K562 (cell line): ENCODE results near the gene BPHL. TPM values are rescaled to one million over a fixed set of nuclear protein-coding genes. Genes with fewer than 3 reads are reported as not detected.
A peak's percentile ranks its signal among the peaks of the same experiment; 100 is the strongest.

Experiments used
- CHD1 ChIP-seq: fragments of 200-600 bp; sonication (generic); IDR thresholded peaks from one replicate; pipeline ENCODE4 v1.6.1; 2012; ENCODE audit warnings: mild to moderate bottlenecking, moderate library complexity, low read length, inconsistent platforms
- E2F4 ChIP-seq: sonication (generic); formaldehyde crosslinking; IDR thresholded peaks from 2 replicates; pipeline ENCODE4 v1.8.0; 2022; ENCODE audit warnings: mild to moderate bottlenecking, low read depth, missing genetic modification reagents
- GMEB1 ChIP-seq: fragments of 250-450 bp; sonication (Bioruptor Pico); IDR thresholded peaks from 2 replicates; pipeline ENCODE4 v1.4.0; 2020; ENCODE audit warnings: mild to moderate bottlenecking
- GTF2B ChIP-seq: IDR thresholded peaks from 2 replicates; pipeline ENCODE4 v1.6.1; 2011; ENCODE audit not compliant: insufficient read length; ENCODE audit errors: extremely low read depth
- HDAC2 ChIP-seq: fragments of 450-650 bp; IDR thresholded peaks from 2 replicates; pipeline ENCODE4 v1.6.1; 2016; ENCODE audit warnings: mild to moderate bottlenecking
- HDGF ChIP-seq: fragments of 450-650 bp; IDR thresholded peaks from 2 replicates; pipeline ENCODE4 v1.6.1; 2016
- HMG20A ChIP-seq: fragments of 450-650 bp; formaldehyde crosslinking; conservative IDR thresholded peaks from 2 replicates; pipeline ENCODE4 v1.4.0; 2020; ENCODE audit warnings: mild to moderate bottlenecking, mixed read lengths
- NBN ChIP-seq: fragments of 450-650 bp; IDR thresholded peaks from 2 replicates; pipeline ENCODE4 v1.6.1; 2016; ENCODE audit warnings: low read depth, mild to moderate bottlenecking
- NCOA6 ChIP-seq: fragments of 450-650 bp; IDR thresholded peaks from 2 replicates; pipeline ENCODE4 v1.6.1; 2017; ENCODE audit warnings: mild to moderate bottlenecking
- NEUROD1 ChIP-seq: fragments of 150-350 bp; IDR thresholded peaks from 2 replicates; pipeline ENCODE4 v1.6.1; 2014; ENCODE audit warnings: borderline replicate concordance, low read length, low read depth; ENCODE audit not compliant: partially characterized antibody
- NR4A1 ChIP-seq, 2 experiments: fragments of 250-450 bp in 1 of 2; fragments of 450-650 bp in 1 of 2; sonication (Bioruptor Pico) in 1 of 2; IDR thresholded peaks; 2 replicates each; pipeline versions ENCODE4 v1.4.0 to v1.6.1; 2016 to 2020; ENCODE audit warnings: mild to moderate bottlenecking in 2 of 2, missing compliant biosample characterization in 1 of 2, missing genetic modification characterization in 1 of 2, moderate library complexity in 1 of 2
- PCBP2 ChIP-seq: fragments of 200-400 bp; formaldehyde crosslinking; IDR thresholded peaks from 2 replicates; pipeline ENCODE4 v1.6.1; 2018; ENCODE audit warnings: low read length, low read depth, mild to moderate bottlenecking, moderate library complexity; ENCODE audit not compliant: poor library complexity, severe bottlenecking
- POLR3G ChIP-seq: IDR thresholded peaks from 2 replicates; pipeline ENCODE4 v1.6.1; 2011; ENCODE audit not compliant: insufficient read length, insufficient replicate concordance; ENCODE audit errors: extremely low read depth
- RBBP5 ChIP-seq: fragments of 200-600 bp; sonication (generic); IDR thresholded peaks from 2 replicates; pipeline ENCODE4 v1.6.1; 2012; ENCODE audit warnings: borderline replicate concordance, mild to moderate bottlenecking, low read length, control low read depth, inconsistent platforms; ENCODE audit not compliant: insufficient read depth, poor library complexity, severe bottlenecking
- SREBF2 ChIP-seq: sonication (generic); formaldehyde crosslinking; IDR thresholded peaks from 2 replicates; pipeline ENCODE4 v1.4.0; 2020; ENCODE audit warnings: mild to moderate bottlenecking, missing genetic modification reagents
- SUPT5H ChIP-seq: fragments of 450-650 bp; IDR thresholded peaks from 2 replicates; pipeline ENCODE4 v1.6.1; 2016
- TSHZ1 ChIP-seq: fragments of 250-450 bp; sonication (Bioruptor Pico); IDR thresholded peaks from 2 replicates; pipeline ENCODE4 v1.4.0; 2020; ENCODE audit warnings: mild to moderate bottlenecking, moderate library complexity
- ZNF431 ChIP-seq: sonication (generic); formaldehyde crosslinking; IDR thresholded peaks from 2 replicates; pipeline ENCODE4 v1.8.0; 2022; ENCODE audit warnings: mild to moderate bottlenecking, missing genetic modification reagents
- ZNF507 ChIP-seq: conservative IDR thresholded peaks from 2 replicates; pipeline ENCODE4 v1.6.1; 2017; ENCODE audit warnings: missing genetic modification characterization, missing compliant biosample characterization
- ZNF589 ChIP-seq: fragments of 200-800 bp; sonication (Bioruptor generic); IDR thresholded peaks from 2 replicates; pipeline ENCODE4 v1.6.1; 2016; ENCODE audit warnings: low read depth, missing genetic modification characterization, missing compliant biosample characterization
- polyA plus RNA-seq, 8 experiments: library from polyadenylated mRNA; depleted of rRNA in 4 of 8; stranded (reverse) in 5 of 8; unstranded in 3 of 8; fragments of >200 nt; fragmentation: Nextera tagmentation in 2 of 8; fragmentation: Illumina TruSeq in 1 of 8; extraction: Ambion mirVana in 2 of 8; extraction: Trizol in 1 of 8; gene quantifications; 2 replicates each; pipeline versions ENCODE4 v1.2.1 to v1.2.3, GENCODE V29; 2011 to 2014; ENCODE audit warnings: inconsistent platforms in 1 of 8, missing spikeins in 1 of 8
- total RNA-seq, 7 experiments: library from RNA; depleted of rRNA in 6 of 7; stranded (reverse); fragments of >200 nt in 6 of 7; fragmentation: Illumina TruSeq in 2 of 7; extraction: Trizol in 2 of 7; gene quantifications; 2 replicates each; pipeline versions ENCODE4 v1.2.1 to v1.2.3, GENCODE V29; 2011 to 2021; ENCODE audit warnings: low replicate concordance in 1 of 7

The BPHL gene
- total and polyA plus RNA-seq, 9 of the 15 experiments (the other 6 are each of a cell fraction or from before 2014, with no cell fraction given) = 3.5 to 17.4 (median 8.2) TPM

GRCh38 chr6:3159805-3160781 is 41.6 kb downstream of the BPHL start (continued):
- TF ChIP-seq PCBP2 (no peak), GTF2B (no peak), HDGF (no peak), HMG20A (no peak), TSHZ1 (CRISPR knock-in tag) (no peak), ZNF431 (no peak), CHD1 (no peak), ZNF507 (tag) (no peak), RBBP5 (no peak), NEUROD1 (no peak), SREBF2 (CRISPR knock-in tag) (0 out of 2 replicates have a peak, but pooled peaks have one; percentile 19), NBN (0 out of 2 replicates have a peak, but pooled peaks have one; percentile 33), NCOA6 (no peak), E2F4 (CRISPR knock-in tag) (0 out of 2 replicates have a peak, but pooled peaks have one; percentile 37), GMEB1 (CRISPR knock-in tag) (no peak), POLR3G (no peak), NR4A1 (CRISPR knock-in tag; IDR thresholded peaks at IDR 0.05) (no peak), NR4A1 (tag; IDR thresholded peaks at IDR 0.05) (peak; percentile 44; the same call in 1 of the 2 replicates), ZNF589 (no peak; the same call in none of the 2 replicates), HDAC2 (peak; percentile 82), SUPT5H (peak; percentile 41; the same call in 1 of the 2 replicates)
